Islet precursor cell (in vitro differentiated cells): ENCODE measurements around the gene MYCBP2.
"Not testable (repeated sequence)": the region's sequence is repeated elsewhere in the genome, so short reads cannot be mapped to it uniquely, and the experiment has no call there.

Source experiments
- DNase-seq: peaks from one replicate; pipeline ENCODE4 v3.0.0-alpha.2; 2018

The MYCBP2 gene

GRCh38 chr13:77298426-77298825, 28.5 kb downstream of the MYCBP2 start:
- DNase-seq = no peak

GRCh38 chr13:77291774-77292173, 35.1 kb downstream of the MYCBP2 start:
- DNase-seq = no peak

- DNase-seq = no peak
These were observed 36.6 kb downstream of the MYCBP2 start for GRCh38 chr13:77290342-77290741.

GRCh38 chr13:77289851-77290250, 37.0 kb downstream of the MYCBP2 start:
- DNase-seq = no peak

- DNase-seq = not testable (repeated sequence)
These were observed 41.3 kb downstream of the MYCBP2 start for GRCh38 chr13:77285632-77286031.

GRCh38 chr13:77285098-77285497, 41.8 kb downstream of the MYCBP2 start:
- DNase-seq = no peak

GRCh38 chr13:77274126-77274525, 52.8 kb downstream of the MYCBP2 start:
- DNase-seq = no peak

- no peak for DNase-seq
These were observed 57.8 kb downstream of the MYCBP2 start for GRCh38 chr13:77269141-77269540.

- no peak for DNase-seq
These were observed 59.5 kb downstream of the MYCBP2 start for GRCh38 chr13:77267362-77267761.

GRCh38 chr13:77265336-77265735, 61.6 kb downstream of the MYCBP2 start:
- no peak for DNase-seq

- DNase-seq = no peak
These were observed 64.7 kb downstream of the MYCBP2 start for GRCh38 chr13:77262198-77262597.

- no peak for DNase-seq
These were observed 75.9 kb downstream of the MYCBP2 start for GRCh38 chr13:77250975-77251374.

- DNase-seq = not testable (repeated sequence)
These were observed 81.7 kb downstream of the MYCBP2 start for GRCh38 chr13:77245224-77245623.

GRCh38 chr13:77239312-77239711, 87.6 kb downstream of the MYCBP2 start:
- DNase-seq = no peak

GRCh38 chr13:77235456-77236022, 91.4 kb downstream of the MYCBP2 start:
- DNase-seq = no peak

GRCh38 chr13:77233159-77233558, 93.7 kb downstream of the MYCBP2 start:
- DNase-seq = no peak

GRCh38 chr13:77230560-77230959, 96.3 kb downstream of the MYCBP2 start:
- DNase-seq = no peak

- no peak for DNase-seq
These were observed 100.9 kb downstream of the MYCBP2 start for GRCh38 chr13:77225946-77226345.

- DNase-seq = no peak
These were observed 104.0 kb downstream of the MYCBP2 start for GRCh38 chr13:77222909-77223308.

GRCh38 chr13:77222000-77222690, 104.7 kb downstream of the MYCBP2 start:
- no peak for DNase-seq

- no peak for DNase-seq
These were observed 107.5 kb downstream of the MYCBP2 start for GRCh38 chr13:77219401-77219800.

- DNase-seq = no peak
These were observed 108.6 kb downstream of the MYCBP2 start for GRCh38 chr13:77218274-77218673.

- DNase-seq = no peak
These were observed 111.4 kb downstream of the MYCBP2 start for GRCh38 chr13:77215543-77215942.

- no peak for DNase-seq
These were observed 113.2 kb downstream of the MYCBP2 start for GRCh38 chr13:77213644-77214043.

GRCh38 chr13:77207943-77208342, 119.0 kb downstream of the MYCBP2 start:
- DNase-seq = no peak
